Hepatocyte (in vitro differentiated cells): ENCODE measurements around the gene PIKFYVE.

Experiments
- EZH2 ChIP-seq: fragments of 200-600 bp; sonication (generic); IDR thresholded peaks from 2 replicates; pipeline ENCODE4 v1.6.1; 2016; ENCODE audit warnings: antibody characterized with exemption, mild to moderate bottlenecking, borderline replicate concordance
- EZH2phosphoT487 ChIP-seq: fragments of 200-600 bp; sonication (generic); IDR thresholded peaks from one replicate; pipeline ENCODE4 v1.6.1; 2018; ENCODE audit warnings: antibody characterized with exemption, mild to moderate bottlenecking, low read depth, moderate library complexity; ENCODE audit not compliant: unreplicated experiment, severe bottlenecking
- TF ChIP-seq, protein P1 (sequence below): fragments of 200-600 bp; sonication (generic); IDR thresholded peaks from 2 replicates; pipeline ENCODE4 v1.5.1; 2016; ENCODE audit warnings: antibody characterized with exemption, mild to moderate bottlenecking; ENCODE audit not compliant: poor library complexity

DNA sequence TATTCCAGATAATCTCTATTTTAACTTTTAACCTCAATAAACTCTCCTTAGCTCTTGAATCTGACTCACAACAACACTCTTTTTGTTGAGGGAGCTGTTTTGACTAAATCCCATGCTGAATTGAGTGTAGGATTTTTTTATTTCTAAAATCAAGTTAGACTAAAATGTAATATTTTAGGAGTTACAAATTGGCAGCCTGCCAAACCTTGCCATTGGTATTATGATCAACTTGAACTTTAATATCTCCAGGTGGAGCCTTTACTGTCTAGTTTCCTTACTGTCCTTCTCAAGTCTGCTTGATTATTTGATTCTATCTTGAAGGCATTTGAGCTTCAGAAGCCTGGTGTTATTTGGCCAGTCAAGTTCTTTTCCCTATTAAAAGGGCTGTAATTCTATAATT is 8.7 kb downstream of the PIKFYVE start:
- TF ChIP-seq, protein P1, sequence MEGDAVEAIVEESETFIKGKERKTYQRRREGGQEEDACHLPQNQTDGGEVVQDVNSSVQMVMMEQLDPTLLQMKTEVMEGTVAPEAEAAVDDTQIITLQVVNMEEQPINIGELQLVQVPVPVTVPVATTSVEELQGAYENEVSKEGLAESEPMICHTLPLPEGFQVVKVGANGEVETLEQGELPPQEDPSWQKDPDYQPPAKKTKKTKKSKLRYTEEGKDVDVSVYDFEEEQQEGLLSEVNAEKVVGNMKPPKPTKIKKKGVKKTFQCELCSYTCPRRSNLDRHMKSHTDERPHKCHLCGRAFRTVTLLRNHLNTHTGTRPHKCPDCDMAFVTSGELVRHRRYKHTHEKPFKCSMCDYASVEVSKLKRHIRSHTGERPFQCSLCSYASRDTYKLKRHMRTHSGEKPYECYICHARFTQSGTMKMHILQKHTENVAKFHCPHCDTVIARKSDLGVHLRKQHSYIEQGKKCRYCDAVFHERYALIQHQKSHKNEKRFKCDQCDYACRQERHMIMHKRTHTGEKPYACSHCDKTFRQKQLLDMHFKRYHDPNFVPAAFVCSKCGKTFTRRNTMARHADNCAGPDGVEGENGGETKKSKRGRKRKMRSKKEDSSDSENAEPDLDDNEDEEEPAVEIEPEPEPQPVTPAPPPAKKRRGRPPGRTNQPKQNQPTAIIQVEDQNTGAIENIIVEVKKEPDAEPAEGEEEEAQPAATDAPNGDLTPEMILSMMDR, result no peak
- no peak for TF ChIP-seq EZH2phosphoT487
- TF ChIP-seq EZH2, result no peak
